D721Med (cell line): ENCODE data around the gene RMRP.
A peak's percentile ranks its signal among the peaks of the same experiment; 100 is the strongest.

Source experiments
- DNase-seq: peaks from one replicate; pipeline ENCODE4 v3.0.0; 2011; ENCODE audit warnings: low spot score; ENCODE audit not compliant: insufficient read length
- FAIRE-seq: peaks from 2 replicates; lab custom pipeline; 2011; peaks lifted over from hg19 to GRCh38; lab: Jason Lieb, UNC
- CTCF ChIP-seq: IDR thresholded peaks from 2 replicates; pipeline ENCODE4 v1.5.1; 2012; ENCODE audit warnings: mild to moderate bottlenecking, control low read depth; ENCODE audit not compliant: insufficient read depth; ENCODE audit errors: missing control alignments

Gene RMRP

DNA sequence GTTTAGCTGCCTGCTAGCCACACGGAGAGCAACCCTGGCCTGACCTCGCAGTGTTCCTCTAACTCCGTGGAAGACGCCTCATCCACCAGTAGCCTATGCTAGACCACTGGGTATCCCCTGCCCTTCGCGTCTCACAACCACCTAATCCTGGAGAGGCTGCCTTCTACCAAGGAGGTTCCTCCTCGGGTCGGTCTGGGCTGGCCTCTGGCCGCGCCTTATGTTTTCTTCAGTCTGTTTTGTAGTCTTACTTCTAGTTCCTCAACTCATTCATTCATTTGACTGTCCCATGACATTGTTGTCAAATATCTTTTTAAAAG, 33.5 kb upstream of the RMRP start:
- DNase-seq (no peak), FAIRE-seq (no peak)
- no peak for TF ChIP-seq CTCF

DNA sequence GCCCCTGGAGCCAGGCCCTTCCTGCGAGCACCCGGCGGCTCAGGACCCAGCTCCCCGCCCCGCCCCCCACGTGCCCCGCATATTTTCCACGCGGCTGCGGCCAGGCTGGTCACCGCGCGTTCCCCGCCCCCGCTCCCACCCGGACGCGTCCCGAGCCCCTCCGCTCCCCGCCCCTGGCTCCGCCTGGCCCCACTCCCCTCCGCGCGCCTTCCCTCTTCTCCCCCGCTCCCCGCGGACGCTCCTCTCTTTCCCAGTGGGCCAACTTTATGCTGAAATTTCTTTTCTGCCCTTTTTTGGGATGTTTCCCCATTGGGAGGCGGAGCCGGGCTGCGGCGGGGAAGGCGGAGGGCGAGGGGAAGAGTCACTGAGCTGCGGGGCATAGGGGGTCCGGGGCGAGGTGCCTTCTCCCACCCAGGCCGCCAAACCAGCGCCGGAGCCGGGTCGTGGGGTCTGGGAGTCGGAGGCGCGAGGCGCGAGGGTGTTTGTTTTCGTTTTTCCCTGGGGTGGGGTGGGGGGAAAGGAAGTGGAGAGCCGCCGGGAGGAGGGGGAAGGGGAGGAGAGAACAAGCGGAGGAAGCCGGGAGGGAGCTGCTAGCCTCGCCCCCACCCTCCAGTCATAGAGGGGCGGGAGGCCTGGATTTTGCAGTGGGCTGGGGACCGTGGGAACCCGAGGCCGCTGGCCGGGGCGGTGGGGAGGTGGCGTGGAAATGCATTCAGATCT, 33.0 kb upstream of the RMRP start:
- DNase-seq: peak; percentile 52
- no peak for FAIRE-seq
- no peak for TF ChIP-seq CTCF

DNA sequence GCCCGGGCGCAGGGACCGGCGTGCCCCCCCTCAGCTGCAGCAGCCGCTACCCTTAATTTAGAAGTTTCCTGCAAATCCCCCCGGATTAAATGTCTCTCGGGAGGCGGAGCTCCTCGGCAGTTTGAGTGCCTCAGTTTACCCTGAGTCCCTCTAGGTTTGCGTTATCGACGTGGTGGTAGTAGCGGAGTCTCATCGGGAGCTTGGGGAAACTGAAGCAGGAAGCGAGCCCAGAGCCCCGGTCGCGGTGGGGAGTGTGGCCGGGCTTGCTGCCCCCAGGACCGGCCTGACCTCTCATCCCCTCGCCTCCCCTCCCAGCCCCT, 32.4 kb upstream of the RMRP start:
- FAIRE-seq: no peak

DNA sequence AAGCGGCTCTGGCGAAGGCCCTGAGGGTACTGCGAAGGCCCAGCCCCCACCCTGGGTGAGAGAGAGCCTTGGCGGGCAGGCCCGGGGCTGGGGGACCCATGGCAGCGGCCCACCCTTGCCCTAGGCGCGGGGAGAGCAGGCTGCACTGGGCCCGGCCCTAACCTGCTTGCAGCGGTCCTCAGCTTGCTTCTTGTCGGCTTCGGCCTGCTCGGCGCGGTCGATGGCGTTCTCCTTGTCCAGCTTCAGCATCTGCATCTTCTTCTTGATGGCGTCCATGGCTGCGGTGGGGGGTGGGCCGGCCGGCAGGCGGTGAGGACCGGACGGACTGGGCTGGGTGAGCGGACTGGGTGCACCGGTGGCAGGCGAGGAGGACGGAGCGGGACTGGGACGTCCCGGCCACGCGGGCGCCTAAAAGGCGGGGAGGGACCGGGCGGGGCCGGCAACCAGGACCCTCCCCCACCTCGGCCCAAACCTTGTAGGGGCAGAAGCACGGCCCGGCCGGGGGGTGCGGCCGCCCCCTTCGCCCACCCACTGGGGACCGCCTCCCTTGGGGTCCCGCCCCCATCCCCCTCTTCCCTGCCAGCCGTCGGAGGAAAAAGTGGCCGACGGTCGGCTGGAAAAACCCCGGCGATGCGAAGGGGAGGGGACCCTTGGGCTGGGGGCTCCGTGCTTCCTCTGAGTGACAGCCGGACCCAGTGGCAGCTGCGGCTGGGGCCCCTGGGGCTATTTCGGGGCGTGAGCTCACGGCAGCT, 31.9 kb upstream of the RMRP start, which contains the start of gene TPM2:
TSS of gene TPM2 (minus strand) at position 384 of the 752 bp plus-strand sequence. CDS start at position 276, 108 bp downstream.
- TF ChIP-seq CTCF: no peak
- DNase-seq: no peak
- FAIRE-seq: no peak

More for the DNA sequence above, 32.4 kb upstream of the RMRP start:
- TF ChIP-seq CTCF: no peak
- DNase-seq: no peak

DNA sequence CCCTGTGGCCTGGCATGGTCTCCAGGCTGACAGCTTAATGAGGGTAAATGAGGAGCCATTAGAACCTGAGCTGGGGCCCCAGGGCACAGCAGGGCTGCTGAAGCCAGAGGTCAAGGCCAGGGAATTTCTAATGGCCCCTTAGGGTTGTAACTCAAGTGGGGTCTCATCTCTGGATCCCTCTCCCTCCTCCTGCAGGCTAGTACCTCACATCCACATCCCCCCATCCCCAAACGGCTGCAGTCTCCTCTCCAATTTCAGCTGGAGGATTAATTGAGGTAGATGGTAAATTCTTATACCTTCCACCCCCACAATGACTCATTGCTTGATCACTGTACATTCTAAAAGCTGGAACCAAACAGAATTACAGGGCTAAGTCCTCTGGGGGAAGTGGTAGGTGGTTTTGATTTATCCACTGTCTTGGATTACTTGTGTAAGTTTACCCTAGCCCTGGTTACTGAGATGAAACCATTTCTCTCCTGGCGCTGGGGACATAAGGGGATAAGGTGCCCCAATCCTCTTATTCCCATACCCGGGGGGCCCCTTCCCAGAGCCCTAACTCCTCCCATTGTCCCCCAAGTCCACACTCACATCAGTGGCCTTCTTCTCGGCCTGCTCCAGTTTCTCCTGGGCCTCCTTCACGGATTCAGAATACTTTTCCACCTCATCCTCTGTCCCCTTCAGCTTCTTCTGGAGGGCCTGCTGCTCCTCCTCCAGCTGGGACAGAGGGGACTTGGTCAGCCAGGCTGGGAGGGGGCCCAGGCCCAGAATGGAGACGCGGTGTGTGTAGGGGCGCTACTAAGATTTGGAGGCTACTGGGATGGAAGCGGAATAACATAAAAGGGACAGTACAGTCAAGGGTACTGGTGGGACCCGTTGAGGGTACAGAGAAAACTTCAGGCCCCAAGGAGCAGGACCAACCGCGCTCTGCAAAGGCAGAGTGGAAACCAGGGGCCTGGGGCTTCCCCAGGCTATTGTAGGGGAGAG, 31.0 kb upstream of the RMRP start:
- DNase-seq (no peak), FAIRE-seq (no peak)
- no peak for TF ChIP-seq CTCF

DNA sequence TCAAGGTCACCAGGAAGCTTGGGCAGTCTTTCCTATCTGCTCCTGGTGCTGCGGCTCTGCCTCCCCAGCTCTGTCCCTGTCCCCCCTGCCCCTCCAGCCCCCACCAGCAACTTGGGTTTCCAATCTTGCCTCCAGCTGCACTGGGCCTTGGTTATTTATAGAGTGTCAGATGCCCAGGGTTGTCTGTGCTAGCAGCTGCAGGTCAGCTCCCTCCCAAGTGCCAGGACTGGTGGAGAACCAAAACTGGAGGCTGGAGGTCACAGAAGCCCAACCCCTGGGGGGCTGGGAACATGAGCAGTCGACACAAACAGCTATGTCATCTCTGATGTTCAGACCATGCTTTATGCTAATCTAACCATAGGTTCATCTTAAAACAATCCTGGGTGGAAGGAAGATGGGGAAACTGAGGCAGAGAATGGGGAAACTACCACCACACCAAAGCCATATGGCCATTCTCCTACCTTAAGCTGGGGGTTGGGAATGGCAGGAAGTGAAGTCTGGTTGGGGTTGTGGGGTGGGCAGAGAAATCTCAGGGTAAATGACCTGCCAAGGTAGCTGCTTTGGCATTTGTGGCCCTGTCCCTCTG, 30.2 kb upstream of the RMRP start:
- FAIRE-seq (no peak), DNase-seq (no peak)

More for the DNA sequence above, 30.2 kb upstream of the RMRP start:
- TF ChIP-seq CTCF: no peak
